Mesothelial cell of epicardium (in vitro differentiated cells): Measurements from ENCODE around the gene DPY19L1. TPM values are rescaled to one million over a fixed set of nuclear protein-coding genes. Genes with fewer than 3 reads are reported as not detected.
"Not testable (repeated sequence)": the region's sequence is repeated elsewhere in the genome, so short reads cannot be mapped to it uniquely, and the experiment has no call there.

ENCODE experiments used
- DNase-seq, 2 experiments: peaks; one replicate each; pipeline ENCODE4 v3.0.0; 2021; ENCODE audit warnings: low spot score in 2 of 2; ENCODE audit not compliant: unreplicated experiment in 2 of 2
- H3K27ac Mint-ChIP-seq: 2 replicates; pipeline ENCODE4 v1.8.0; 2021; ENCODE audit warnings: mixed read lengths
- H3K27me3 Mint-ChIP-seq: 2 replicates; pipeline ENCODE4 v1.8.0; 2021; ENCODE audit warnings: low read depth, mixed read lengths
- H3K36me3 Mint-ChIP-seq: 2 replicates; pipeline ENCODE4 v1.8.0; 2021; ENCODE audit warnings: mixed read lengths
- H3K4me1 Mint-ChIP-seq: 2 replicates; pipeline ENCODE4 v1.8.0; 2021; ENCODE audit warnings: mixed read lengths
- H3K4me3 Mint-ChIP-seq: 2 replicates; pipeline ENCODE4 v1.8.0; 2021; ENCODE audit warnings: mild to moderate bottlenecking, moderate library complexity, mixed read lengths
- H3K9me3 Mint-ChIP-seq: 2 replicates; pipeline ENCODE4 v1.8.0; 2021; ENCODE audit warnings: mixed read lengths
- CTCF ChIP-seq: fragments of 200-600 bp; sonication (generic); IDR thresholded peaks from one replicate; pipeline ENCODE4 v1.5.0; 2021; ENCODE audit warnings: antibody characterized with exemption; ENCODE audit not compliant: unreplicated experiment
- total RNA-seq: library from RNA; stranded (reverse); gene quantifications from 3 replicates; pipeline ENCODE4 v1.2.1, GENCODE V29; 2021

DPY19L1 gene
- total RNA-seq, 1 donor from 2014 or later: 21.8 TPM

DNA sequence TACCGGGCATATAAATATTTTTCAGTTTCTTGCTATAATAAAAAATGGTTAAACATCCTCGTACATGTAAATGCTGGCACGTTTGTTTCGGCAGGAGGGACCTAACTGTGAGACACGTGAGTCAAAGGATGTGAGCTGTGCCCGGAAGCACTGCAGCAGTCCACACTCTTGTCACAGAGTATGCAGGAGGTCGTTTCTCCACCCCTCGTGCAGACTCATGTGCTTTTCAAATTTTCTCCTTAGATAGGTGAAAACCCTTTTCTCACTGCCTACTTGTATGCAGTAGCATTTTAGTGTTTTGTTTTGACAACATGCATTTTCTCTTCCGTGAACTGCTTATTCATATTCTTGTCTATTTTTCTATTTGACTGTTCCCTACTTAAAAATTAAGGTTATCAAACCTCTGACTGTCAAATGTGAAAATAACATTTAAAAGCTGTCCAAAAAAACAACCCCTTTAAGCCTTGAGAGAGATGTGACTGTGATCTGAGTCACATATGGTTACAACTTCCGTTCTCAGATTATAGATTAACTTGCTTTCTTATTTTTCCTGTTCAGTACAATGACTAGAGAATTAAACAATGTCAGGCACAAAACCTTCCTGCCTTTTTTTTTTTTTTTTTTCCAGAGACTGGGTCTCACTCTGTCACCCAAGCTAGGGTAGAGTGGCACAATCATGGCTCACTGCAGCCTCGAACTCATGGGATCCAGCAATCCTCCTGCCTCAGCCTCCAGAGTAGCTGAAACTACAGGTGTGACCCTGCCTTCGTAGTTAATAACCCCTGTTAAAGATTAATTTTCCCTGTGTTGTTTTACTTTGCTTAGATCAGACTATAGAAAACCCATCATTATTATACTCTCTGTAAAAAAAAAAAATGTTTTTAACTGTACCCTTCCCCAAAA, 45.1 kb downstream of the DPY19L1 start:
- Mint-ChIP-seq H3K4me3 (no peak overlapping the region), H3K9me3 (no peaks in the 10 kb centered on the region), H3K27ac (no peak overlapping the region), H3K27me3 (no peaks in the 10 kb centered on the region), H3K36me3 (no peaks in the 10 kb centered on the region), H3K4me1 (no peaks in the 10 kb centered on the region)
- no peak for TF ChIP-seq CTCF
- no peak for DNase-seq

- H3K4me1 Mint-ChIP-seq, H3K27ac Mint-ChIP-seq, H3K27me3 Mint-ChIP-seq, DNase-seq, H3K36me3 Mint-ChIP-seq, H3K4me3 Mint-ChIP-seq: not testable (repeated sequence)
- H3K9me3 Mint-ChIP-seq: peaks cover 11% of the 10 kb centered on the region
Observed at GRCh38 chr7:34988442-34989125, 48.7 kb downstream of the DPY19L1 start.

GRCh38 chr7:34985155-34985554, 52.1 kb downstream of the DPY19L1 start:
- not testable (repeated sequence) for H3K27me3 Mint-ChIP-seq, H3K4me1 Mint-ChIP-seq, H3K27ac Mint-ChIP-seq, DNase-seq, H3K36me3 Mint-ChIP-seq, H3K4me3 Mint-ChIP-seq
- peaks cover 16% of the 10 kb centered on the region for H3K9me3 Mint-ChIP-seq

DNA sequence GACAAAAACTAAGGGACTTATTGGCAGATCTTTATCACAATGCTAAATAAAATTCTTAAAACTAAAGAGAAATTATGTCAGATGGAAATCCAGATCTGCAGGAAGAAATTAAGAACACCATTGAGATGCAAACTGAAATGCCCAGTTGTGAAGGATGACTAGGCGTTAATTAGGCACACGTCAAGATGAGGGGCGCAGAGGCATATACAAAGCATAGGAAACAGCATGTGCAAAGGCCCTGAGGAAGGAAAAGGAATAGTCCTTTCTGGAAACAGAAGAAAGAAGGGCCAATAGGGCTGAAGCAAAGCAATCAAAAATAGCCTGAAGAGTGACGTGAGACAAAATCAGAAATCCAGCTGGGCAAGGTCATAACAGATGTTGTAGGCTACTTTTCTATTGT, 53.1 kb downstream of the DPY19L1 start:
- H3K4me3 Mint-ChIP-seq, H3K27me3 Mint-ChIP-seq, H3K36me3 Mint-ChIP-seq, H3K27ac Mint-ChIP-seq, H3K4me1 Mint-ChIP-seq, DNase-seq: not testable (repeated sequence)
- peaks cover 16% of the 10 kb centered on the region for H3K9me3 Mint-ChIP-seq

DNA sequence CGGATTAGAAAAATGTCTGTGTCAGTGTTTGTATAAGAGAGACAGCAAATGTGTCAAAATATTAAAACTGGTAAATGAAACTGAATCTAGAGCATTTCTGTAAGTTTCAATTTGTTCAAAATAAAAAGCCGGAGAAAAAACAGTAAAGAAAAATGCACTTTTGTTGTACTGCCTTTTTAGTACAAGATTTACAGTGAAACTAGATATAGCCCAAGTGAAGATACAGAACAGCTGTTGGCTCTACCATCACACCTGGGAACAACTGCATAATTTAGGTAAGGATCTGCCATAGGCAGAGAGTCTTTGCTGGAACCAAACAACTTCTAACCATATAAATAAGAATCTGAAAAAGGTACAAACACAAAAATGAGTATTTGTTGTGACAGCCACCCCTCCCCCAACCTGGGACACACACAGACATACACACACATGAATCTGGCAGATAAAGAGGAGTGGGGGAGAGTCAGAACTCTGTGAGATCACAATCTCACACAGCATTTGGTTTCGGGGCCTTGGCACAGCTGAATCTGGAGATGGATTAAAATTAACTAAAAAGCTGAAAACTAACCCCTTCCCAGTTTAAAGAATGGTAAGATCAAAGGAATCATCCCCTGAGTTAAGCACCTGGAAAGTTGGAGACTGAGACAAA, 54.8 kb downstream of the DPY19L1 start:
- Mint-ChIP-seq H3K4me3 (no peak overlapping the region), H3K9me3 (peaks cover 16% of the 10 kb centered on the region), H3K4me1 (no peaks in the 10 kb centered on the region), H3K27ac (peak overlapping the region; percentile 57), H3K36me3 (peaks cover 2% of the 10 kb centered on the region), H3K27me3 (no peaks in the 10 kb centered on the region)
- DNase-seq: no peak
- no peak for TF ChIP-seq CTCF

GRCh38 chr7:34979124-34979523, 58.2 kb downstream of the DPY19L1 start:
- not testable (repeated sequence) for H3K27ac Mint-ChIP-seq, H3K27me3 Mint-ChIP-seq, DNase-seq, H3K4me1 Mint-ChIP-seq, H3K4me3 Mint-ChIP-seq, H3K36me3 Mint-ChIP-seq
- H3K9me3 Mint-ChIP-seq: peaks cover 24% of the 10 kb centered on the region

DNA sequence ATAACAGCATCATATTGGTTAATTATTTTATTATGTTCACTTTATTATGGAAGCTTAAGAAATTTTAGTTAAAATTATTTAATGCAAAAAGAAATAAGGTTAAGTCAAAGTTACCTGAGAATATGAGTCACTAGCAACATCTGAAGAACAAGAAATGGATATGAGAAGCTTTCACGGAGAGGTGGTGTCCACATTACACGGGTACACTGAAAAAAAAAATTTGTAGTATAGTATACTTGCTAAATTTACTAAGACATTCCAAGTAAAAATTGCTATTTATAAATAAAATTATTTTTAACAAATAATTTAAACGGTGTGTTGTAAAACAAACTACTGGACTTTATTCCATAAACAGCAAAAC, 63.9 kb downstream of the DPY19L1 start:
- H3K4me3 Mint-ChIP-seq: no peak overlapping the region
- DNase-seq: no peak
- TF ChIP-seq CTCF: no peak
- H3K36me3 Mint-ChIP-seq: peaks cover 16% of the 10 kb centered on the region
- H3K27me3 Mint-ChIP-seq: no peaks in the 10 kb centered on the region
- peaks cover 18% of the 10 kb centered on the region for H3K9me3 Mint-ChIP-seq
- H3K4me1 Mint-ChIP-seq: no peaks in the 10 kb centered on the region
- H3K27ac Mint-ChIP-seq: no peak overlapping the region

DNA sequence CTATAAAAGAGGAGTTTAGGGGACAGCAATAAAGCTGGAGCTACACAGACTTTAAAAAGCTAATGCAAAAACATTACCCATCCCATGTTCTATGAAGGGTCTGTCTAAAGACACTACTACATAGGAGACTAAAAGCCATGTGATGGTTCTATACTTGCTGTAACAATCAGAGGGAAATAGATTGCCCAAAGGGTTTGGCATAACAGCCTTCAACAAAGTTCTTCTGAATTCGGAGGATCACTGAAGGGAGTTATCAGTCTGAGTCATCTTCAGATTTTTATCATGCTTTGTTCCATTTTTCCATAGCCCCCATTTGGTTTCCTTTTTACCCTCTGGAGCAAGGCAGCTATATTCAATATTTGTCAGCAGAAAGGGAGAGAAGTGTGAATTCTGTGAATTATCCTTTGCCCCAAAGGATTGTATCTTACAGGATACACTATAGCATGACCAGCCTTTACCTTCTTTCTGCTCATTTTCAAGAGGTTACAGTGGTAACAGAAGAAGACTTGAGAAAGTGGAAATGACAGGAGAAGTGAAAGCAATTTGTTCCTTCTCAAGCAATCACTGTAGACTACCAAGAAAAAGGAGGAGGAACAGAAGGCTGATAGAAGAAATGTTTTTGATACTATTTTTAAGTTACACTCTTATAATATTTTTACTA, 64.4 kb downstream of the DPY19L1 start:
- not testable (repeated sequence) for H3K27ac Mint-ChIP-seq

GRCh38 chr7:34967818-34968217, 69.5 kb downstream of the DPY19L1 start:
- not testable (repeated sequence) for H3K4me3 Mint-ChIP-seq, H3K27ac Mint-ChIP-seq, H3K9me3 Mint-ChIP-seq, DNase-seq, H3K27me3 Mint-ChIP-seq, H3K36me3 Mint-ChIP-seq, H3K4me1 Mint-ChIP-seq

More for the DNA sequence above, 64.4 kb downstream of the DPY19L1 start:
- Mint-ChIP-seq H3K9me3 (peaks cover 18% of the 10 kb centered on the region), H3K36me3 (peaks cover 16% of the 10 kb centered on the region)
- not testable (repeated sequence) for H3K27me3 Mint-ChIP-seq, H3K4me1 Mint-ChIP-seq, DNase-seq, H3K4me3 Mint-ChIP-seq

- H3K27ac Mint-ChIP-seq, H3K9me3 Mint-ChIP-seq, H3K36me3 Mint-ChIP-seq, H3K4me1 Mint-ChIP-seq, H3K27me3 Mint-ChIP-seq, H3K4me3 Mint-ChIP-seq, DNase-seq: not testable (repeated sequence)
Observed at GRCh38 chr7:34966504-34966903, 70.8 kb downstream of the DPY19L1 start.
